Activated T-helper 1 cell treated with Interleukin-2 at 50 U/mL for 16 hours (primary cell): ENCODE data around the gene SPART.

Experiments
- DNase-seq: peaks from one replicate; pipeline ENCODE4 v3.0.0-alpha.2; 2020; ENCODE audit warnings: low read depth

The SPART gene, protein sequence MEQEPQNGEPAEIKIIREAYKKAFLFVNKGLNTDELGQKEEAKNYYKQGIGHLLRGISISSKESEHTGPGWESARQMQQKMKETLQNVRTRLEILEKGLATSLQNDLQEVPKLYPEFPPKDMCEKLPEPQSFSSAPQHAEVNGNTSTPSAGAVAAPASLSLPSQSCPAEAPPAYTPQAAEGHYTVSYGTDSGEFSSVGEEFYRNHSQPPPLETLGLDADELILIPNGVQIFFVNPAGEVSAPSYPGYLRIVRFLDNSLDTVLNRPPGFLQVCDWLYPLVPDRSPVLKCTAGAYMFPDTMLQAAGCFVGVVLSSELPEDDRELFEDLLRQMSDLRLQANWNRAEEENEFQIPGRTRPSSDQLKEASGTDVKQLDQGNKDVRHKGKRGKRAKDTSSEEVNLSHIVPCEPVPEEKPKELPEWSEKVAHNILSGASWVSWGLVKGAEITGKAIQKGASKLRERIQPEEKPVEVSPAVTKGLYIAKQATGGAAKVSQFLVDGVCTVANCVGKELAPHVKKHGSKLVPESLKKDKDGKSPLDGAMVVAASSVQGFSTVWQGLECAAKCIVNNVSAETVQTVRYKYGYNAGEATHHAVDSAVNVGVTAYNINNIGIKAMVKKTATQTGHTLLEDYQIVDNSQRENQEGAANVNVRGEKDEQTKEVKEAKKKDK

DNA sequence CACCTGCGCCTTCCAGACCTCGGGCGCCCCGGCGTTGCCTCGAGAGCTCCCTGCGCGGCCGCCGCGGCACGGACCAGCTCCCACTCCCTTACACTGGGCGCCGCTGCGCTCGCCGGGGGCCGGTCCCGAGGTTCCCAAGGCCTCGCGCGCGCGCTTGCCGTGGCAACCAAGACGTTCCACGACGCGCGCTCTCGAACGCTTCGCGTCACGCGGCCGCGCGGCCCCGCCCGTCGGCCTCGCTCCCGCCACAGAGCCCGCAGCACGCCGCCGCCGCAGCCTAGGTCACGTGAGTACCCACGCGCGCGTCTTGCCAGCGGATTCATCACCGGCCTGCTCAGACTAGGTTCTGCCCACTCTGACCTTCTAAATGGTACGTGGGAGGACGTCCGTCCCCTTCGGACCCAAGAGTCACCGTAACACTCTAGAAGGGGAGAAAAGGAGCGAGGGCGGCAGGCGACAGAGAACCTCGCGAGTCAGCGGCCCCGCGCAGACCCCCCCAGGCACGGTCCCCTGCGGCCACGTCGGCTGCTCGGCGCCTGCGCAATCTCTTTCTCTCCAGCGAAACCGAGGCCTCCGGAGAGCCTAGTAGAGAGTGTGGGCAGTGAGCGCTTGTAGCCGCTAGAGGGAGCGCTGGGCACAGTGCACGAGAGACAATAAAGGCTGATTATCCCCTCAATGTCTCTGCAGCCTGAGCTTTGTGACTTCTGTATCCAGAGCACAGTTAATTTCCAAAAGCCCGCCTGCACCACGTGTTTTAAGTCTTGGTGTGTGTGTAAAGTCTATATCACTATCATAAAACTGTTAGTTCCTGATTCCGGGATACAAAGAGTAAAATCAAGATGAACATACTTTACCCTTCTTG, at the start of gene SPART:
SPART (minus strand) TSS at position 173 of the 862 bp plus-strand sequence. CDS start 10,564 bp downstream, outside the sequence.
- peak; percentile 71 for DNase-seq

DNA sequence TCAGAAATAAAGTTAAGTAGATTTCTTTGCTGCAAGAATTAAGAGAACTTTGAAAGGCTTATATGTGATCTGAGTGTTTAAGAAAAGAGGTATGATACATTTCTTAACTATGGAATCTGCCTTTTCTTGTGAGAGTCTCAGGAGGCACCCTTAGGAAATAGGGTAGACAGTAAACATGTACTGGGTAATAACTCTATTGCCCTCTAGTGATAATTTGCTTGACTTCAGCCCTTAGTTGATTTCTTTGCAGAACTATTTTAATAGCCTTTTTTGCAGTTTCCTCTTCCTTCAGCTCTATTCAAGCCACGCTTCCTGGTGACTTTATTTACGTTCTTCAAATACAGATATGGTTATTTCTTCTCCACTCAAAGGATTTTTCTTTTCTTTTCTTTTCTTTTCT, 49.1 kb upstream of the SPART start:
- DNase-seq, result no peak

DNA sequence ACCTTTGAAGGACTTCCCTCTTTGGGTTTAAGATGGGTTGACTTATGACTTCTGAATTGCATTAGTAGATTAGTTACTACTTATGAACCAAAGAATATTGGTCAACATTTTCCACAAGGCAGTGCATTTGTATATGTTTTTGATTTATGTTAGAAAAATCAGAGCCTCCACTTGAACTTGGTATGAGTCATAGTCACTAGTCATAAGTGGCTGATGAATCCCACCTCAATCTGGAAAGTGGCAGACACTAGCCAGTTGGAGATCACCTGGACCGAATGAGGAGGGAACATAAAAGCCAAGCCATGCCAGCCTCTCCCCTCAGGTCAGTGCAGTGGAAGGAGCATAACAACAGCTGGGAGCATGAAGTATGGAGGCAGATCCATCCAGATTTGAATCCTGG, 39.3 kb upstream of the SPART start:
- no peak for DNase-seq

DNA sequence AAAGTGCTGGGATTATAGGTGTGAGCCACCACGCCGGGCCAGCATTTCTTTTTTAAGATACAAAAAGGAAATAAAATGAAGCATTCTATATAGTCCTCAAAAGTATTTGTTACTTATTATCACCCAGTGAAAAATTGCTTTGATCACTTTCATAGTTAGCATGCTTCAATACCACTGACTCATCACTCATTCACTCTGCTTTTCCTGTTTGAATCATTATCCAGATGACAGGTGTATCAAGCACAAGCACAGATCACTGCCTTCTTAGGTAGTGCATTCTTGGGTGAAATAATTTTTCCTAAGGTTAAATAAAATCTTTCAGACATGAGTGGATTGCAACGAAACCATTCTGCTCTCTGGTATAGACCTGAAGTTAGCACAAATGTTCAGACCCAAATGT, 35.8 kb upstream of the SPART start:
- no peak for DNase-seq

DNA sequence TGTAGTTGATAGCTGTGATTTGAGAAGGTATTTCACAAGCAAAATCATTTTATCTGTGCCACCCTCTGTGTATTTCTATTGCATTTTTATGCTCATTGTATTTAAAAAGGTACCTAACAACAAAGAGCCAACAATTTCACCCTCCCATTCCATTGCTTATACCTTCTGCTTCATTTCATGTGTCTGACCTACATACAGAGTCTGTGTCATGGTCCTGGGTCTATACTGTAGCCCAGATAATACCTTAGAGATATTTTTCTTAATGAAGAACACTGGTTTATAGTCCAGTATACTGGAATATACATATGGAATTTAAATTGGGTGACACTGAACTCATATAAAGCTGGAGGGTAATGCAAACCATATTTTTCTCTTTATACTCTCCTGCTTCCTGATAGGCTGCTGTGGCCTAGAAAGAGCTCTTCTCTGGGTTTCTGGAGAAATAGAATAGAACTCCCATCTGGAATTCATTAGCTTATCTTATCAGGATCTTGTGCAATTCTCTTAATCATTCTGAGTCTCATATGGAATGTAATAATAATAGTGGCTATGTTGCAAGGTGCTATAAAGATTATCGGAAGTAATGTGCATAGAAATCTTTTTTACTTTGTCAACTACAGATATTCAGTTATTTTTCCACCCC, 31.8 kb upstream of the SPART start:
- DNase-seq, result no peak

DNA sequence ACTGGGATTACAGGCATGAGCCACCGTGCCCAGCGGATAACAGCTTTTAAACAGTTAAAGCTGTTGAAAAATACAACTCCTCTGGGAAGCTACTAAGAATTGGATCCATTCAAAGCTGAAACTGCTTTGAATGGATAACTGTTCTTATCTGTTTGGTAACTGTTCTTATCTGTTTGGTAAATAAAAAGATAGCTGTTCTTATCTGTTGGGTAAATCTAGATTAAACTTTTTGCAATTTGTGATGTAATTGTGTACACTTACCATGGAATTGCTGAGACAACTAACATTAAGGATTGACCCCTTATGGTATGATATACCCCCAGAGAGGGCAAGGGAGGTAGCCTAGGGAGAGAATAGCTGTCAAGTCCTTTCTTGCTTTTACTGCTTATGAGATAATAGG, 27.9 kb upstream of the SPART start:
- DNase-seq, result no peak

DNA sequence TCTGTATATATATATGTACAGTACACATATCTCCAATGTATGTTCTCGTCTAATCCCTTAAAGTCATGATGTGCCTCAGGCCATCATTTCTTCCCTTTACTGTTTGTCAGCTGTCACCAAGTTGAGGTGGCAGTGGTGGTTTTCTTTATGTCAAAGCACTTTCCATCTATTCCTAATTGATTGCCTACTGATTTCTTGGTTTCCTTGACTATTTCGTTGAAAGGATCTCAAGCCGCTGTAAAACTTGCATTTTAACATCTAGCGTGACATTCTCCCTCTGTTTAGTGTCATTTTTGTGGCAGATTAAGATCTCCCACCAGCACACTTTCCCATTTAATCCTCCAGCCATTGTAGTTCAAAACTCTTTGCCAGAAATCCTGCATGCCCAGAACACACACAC, 25.0 kb upstream of the SPART start:
- no peak for DNase-seq

DNA sequence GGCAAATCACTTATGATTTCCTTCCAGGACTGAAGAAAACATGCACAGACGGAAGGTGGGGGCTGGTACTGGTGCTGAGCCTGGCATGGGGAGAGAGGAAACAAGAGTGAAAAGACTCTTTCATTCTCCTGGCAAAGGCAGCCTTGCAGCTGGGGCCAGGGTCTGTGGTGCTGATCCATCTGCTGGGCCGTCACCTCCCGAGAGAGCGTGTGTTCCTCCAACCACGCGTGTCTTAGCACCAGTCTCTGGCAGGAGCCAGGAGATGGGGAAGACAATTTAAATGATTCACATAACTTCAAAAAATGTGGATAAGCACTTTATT, 23.9 kb upstream of the SPART start:
- DNase-seq, result no peak

DNA sequence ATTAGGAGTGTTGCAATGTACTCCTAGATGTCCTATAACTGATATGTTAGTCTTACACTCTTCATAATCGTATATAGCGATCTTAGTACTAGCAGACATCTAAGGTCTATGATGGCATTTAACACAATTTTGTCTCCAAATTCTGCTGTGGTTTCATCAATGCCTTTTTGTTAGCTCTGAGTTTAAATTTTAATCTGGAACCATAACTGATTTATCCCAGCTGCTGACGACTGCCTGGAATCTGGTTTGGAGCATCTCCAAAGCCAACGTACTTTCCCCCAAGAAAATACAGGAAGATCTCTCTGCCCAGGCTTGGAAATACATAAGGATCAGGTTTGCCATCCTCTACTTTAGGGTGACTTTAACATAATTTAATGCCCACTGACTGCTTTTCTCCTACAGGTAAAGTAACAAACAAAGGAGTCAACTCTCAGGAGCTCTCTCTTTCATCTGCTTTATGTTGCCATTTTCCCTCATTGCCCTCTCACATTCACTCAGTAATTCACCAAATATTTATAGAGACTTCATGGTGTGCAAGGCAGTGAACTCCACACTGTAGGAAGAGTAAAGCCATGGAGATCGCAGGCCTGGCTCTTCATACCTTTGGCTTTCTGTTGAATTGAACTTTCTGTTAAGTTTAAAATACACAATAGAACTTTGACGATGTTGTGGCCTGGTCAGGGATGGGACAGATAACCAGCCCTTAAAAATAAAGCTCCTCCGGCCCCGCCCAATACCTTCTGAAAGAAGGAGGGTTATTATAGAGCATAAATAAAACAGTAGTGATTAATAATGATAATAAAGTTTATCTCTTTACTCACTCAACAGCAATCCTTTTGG, 23.3 kb upstream of the SPART start:
- no peak for DNase-seq

DNA sequence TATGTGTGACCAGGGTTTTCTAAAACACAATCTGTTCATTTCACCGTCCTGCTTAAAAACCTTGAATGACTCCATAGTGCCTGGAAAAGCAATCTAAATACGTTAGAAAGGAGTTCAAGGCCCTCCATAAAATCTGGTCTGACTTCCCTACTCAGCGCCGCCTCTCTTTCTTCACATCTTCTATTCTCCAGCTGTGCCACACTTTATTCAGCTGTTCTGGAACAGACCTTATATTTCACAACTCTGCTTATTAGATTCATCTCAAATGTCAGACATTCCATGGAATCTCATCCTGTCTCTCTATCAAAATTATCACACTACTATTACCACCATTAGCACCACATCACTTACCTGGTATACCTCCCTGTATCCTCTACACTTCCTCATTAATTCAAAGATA, 19.8 kb upstream of the SPART start:
- DNase-seq, result no peak

DNA sequence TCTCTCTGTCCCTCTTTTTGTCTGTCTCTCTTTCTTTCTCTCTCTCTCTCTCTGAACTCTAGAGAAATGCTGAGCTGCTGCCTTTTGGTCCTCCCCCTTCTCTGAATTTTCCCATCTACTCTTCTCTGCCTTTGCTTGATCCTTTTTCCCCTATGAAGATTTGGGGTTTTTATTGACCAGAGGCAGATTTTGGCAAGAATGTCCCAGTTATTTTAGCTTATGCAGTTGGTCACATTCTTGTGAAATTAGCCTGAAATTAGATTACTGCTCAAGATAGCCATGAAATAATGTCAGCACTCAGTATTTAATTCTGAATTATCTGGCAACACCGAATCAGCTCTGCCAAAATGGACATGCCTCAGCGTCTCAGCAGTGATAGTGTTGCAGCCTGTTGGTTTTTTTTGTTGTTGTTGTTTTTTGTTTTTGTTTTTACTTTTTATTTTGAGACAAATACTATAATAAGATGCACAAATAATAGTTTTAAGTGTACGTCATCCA, 17.2 kb upstream of the SPART start:
- no peak for DNase-seq

DNA sequence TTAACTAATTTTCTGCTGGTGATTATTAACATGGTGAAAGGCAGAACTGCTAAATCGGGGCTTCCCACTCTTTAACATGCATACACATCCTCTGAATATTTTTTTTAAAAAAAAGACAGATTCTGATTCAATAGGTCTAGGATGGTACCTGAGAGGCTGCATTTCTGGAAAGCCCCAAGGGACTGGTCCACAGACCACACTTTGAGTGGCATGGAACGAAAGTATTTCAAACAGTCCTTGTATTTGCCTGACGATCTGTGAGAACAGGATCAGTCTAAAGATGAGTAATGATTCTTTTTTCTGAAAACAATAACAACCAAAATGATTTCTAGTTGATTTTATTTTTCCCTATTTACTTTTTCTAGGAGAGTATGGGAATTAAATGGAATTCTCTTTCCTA, 16.7 kb upstream of the SPART start:
- DNase-seq, result no peak

DNA sequence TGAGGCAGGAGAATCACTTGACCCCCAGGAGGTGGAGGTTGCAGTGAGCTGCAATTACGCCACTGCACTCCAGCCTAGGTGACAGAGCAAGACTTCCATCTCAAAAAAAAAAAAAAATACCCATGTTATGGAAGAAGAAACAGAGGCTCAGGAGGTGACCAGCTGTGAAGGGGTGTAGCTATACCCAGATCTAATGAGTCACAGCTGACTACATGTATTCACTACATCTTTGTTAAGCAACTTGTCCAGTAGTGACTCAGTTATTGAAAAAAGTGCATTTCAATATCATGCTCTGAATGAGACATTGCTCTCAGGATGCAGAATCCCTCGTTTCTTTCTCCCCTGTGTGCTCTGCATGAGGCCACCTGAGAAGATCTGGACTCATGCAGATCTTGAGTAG, 16.1 kb upstream of the SPART start:
- DNase-seq, result no peak

DNA sequence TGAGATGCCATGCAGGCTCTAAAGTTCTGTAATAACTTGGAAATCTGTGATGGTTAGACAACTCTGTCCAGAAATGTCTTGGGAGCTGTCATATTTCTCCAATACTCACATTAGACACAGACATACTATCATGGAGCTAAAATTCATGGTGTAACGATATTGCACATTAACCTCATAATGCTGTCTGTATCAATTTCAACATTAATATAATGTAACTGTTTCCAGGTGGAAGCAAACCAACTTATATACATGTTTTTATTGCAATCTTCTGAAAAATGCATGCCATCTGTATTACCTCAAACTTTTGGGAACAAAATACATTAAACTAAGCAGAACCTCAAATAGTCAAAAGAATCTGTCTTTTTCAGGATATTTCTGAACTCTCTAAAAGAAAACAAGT, 14.7 kb upstream of the SPART start:
- no peak for DNase-seq

DNA sequence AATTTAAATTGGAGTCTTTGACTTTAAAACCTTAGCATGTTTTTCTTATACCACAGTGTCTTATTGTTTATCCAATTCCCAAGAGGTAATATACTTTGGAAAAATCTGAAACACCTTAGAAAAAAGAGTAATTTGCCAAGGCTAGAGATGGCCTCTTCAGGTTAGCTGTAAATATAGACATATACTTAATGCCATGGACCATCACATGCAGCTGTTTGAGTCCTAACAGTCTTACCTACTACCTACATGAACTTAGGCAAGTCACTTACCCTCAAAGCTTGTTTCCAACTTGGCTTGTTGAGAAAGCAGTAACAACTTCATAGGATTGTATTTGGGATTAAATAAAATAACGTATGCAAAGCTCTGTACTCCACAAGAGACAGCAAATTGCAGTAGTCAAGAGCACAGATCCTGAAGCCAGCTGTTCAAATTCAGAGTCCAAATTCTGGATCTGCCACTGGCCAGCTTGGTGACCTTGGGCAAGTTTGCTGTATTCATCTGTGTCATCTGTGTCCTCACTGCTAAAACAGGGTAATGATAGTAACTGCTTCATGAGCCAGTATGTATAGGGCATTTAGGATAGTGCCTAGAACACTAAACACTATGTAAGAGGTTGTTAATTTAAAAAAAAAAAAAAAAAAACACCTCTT, 13.2 kb upstream of the SPART start:
- no peak for DNase-seq

DNA sequence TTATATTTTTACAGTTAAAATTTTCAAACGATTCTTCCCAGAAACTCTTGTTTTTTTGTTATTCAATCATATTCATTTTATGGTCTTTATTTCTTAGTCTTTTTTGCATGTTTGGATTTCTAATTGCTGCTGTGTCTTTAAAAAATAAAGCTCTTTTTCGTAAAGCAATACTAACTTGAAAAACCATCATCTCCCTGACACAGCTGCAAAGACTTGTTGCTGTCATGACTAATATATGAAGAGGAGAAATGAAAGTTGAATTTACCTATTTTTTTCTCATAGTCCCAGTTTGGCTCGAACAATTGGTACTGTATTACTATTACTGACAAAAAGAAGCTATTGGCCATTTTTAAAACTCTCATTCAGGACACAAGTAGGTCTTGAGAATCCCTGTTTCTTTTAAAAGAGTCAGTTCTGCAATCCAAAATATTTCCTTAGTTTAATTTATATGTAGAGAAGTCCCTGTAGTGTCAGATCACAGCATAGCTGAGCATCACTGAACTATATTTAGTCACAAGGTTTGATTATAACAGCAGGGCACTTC, 12.1 kb upstream of the SPART start:
- DNase-seq, result no peak

DNA sequence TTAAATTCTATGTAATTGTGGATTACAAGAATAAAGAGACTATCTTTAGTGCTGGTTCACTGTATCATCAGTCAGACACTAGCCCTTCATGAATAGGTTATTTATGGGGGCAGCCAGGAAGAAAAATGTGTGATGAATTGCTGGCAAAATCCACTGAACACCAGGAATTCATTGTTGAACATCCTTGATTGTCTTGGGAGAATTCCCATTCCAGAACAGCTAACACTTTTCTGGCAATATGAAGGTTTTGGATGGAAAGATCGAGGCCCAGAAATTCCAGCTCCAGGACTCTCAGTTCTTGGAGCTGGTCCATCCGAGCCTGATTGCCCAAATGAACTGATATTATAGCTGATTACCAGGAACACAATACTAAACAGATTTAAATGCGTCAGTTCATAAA, 11.5 kb upstream of the SPART start:
- no peak for DNase-seq

DNA sequence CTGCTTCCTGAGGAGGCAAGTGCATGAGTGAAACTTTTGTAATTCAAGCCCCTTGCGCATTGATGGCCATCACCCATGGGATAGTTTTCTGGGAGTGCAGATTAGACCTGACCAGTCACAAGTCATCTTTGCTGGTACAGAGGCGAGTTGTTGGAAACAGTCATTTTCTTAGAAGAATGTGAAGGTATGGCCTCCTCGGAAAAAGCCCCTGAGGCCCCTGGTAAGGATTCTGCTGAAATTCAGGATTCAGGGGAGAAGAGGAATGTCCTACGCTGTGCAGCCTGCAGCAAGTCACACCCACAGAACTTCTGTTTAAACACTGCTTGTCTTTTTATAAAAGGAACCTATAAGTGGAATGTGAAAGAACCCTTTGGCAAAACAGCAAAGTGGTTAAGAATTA, 11.0 kb upstream of the SPART start:
- no peak for DNase-seq

DNA sequence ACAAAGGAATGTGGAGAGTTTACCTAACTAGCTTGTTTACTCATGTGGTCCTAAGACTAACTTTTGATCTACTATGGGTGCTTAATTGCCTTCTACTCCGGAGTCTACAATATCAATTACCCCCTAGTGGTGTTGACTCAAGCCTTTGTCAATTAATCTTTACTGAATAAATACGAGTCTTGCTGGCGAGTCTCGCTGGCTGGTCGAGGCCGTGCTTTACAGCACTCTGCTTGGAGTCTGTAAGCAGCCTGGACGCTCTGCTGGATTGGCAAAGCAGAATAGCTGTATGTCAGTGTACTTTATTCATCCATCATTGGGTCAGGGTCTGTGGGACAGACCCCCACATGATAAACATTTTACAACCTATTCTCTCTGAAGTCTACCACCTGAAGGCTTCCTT, 9.9 kb upstream of the SPART start:
- DNase-seq, result no peak

DNA sequence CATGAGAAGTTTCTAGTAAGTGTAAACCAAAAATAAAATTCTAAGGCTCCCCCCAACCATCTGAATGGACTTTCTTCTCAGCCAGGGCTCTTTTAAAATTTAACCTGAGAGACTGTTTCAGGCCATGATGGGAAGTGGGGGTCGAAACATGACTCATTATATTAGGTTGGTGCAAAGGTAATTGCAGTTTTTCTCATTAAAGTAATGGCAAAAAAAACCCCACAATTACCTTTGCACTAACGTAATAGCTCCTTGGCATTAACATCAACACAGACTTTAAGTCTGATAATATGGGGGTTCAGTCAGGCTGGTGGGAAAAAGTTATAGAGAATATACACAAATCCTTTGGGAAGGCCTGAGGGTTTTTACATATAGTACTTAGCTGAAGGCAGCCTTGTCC, 9.4 kb upstream of the SPART start:
- DNase-seq, result no peak
